Endodermal cell (in vitro differentiated cells): ENCODE results near the gene C1orf105. TPM values are rescaled to one million over a fixed set of nuclear protein-coding genes. Genes with fewer than 3 reads are reported as not detected.

ENCODE experiments used
- DNase-seq: peaks from one replicate; pipeline ENCODE4 v3.0.0-alpha.2; 2017
- H3K27ac ChIP-seq: 2 replicates; pipeline ENCODE4 v1.5.1; 2013; ENCODE audit warnings: mild to moderate bottlenecking, low read depth, low read length, moderate library complexity
- H3K27me3 ChIP-seq: 2 replicates; pipeline ENCODE4 v1.6.1; 2013; ENCODE audit warnings: mild to moderate bottlenecking, low read length, moderate library complexity; ENCODE audit not compliant: insufficient read depth, control insufficient read depth, poor library complexity, severe bottlenecking
- H3K36me3 ChIP-seq: 2 replicates; pipeline ENCODE4 v1.7.0; 2013; ENCODE audit warnings: mild to moderate bottlenecking, low read length, moderate library complexity; ENCODE audit not compliant: control insufficient read depth, insufficient read depth
- H3K4me1 ChIP-seq: one replicate; pipeline ENCODE4 v1.7.0; 2013; ENCODE audit warnings: low read length; ENCODE audit not compliant: control insufficient read depth, insufficient read depth
- H3K4me3 ChIP-seq: 2 replicates; pipeline ENCODE4 v1.5.1; 2013; ENCODE audit warnings: mild to moderate bottlenecking, low read length, moderate library complexity
- H3K9ac ChIP-seq: 2 replicates; pipeline ENCODE4 v1.6.1; 2013; ENCODE audit warnings: mild to moderate bottlenecking, low read length, moderate library complexity; ENCODE audit not compliant: poor library complexity, severe bottlenecking; ENCODE audit errors: extremely low read depth
- H3K9me3 ChIP-seq: 2 replicates; pipeline ENCODE4 v1.6.1; 2013; ENCODE audit warnings: mild to moderate bottlenecking, low read length, moderate library complexity; ENCODE audit not compliant: control insufficient read depth
- H3K27ac Mint-ChIP-seq: 2 replicates; pipeline ENCODE4 v1.8.0; 2020; ENCODE audit warnings: mixed read lengths
- H3K27me3 Mint-ChIP-seq: 2 replicates; pipeline ENCODE4 v1.8.0; 2021; ENCODE audit warnings: mild to moderate bottlenecking, mixed read lengths; ENCODE audit not compliant: insufficient read depth
- H3K36me3 Mint-ChIP-seq: 2 replicates; pipeline ENCODE4 v1.8.0; 2020; ENCODE audit warnings: low read depth, mixed read lengths
- H3K4me1 Mint-ChIP-seq: 2 replicates; pipeline ENCODE4 v1.8.0; 2020; ENCODE audit warnings: mixed read lengths
- H3K4me3 Mint-ChIP-seq: 2 replicates; pipeline ENCODE4 v1.8.0; 2020; ENCODE audit warnings: mild to moderate bottlenecking, moderate library complexity, mixed read lengths
- H3K9me3 Mint-ChIP-seq: 2 replicates; pipeline ENCODE4 v1.8.0; 2020; ENCODE audit warnings: mild to moderate bottlenecking, mixed read lengths
- WGBS, 2 experiments: methylation state at CpG; one replicate each; pipeline versions ENCODE4 v1.1.5 to v1.1.7; 2013; ENCODE audit warnings: missing lambda C conversion rate in 2 of 2, mixed read lengths in 1 of 2; ENCODE audit not compliant: insufficient coverage in 1 of 2, insufficient read length in 1 of 2; 5-methylcytosine and 5-hydroxymethylcytosine counted together
- total RNA-seq, 2 donors: library from RNA; stranded (reverse); fragmentation: NEBNext Ultra II Directional in 1 of 2; extraction: Animal tissue kit (Norgen Biotek cat#: 25700) in 1 of 2; gene quantifications; 2 replicates in 1 of 2; 3 replicates in 1 of 2; pipeline ENCODE4 v1.2.1, GENCODE V29; 2021
- TF ChIP-seq, protein P1 (sequence below): fragments of 200-600 bp; sonication (generic); conservative IDR thresholded peaks from 2 replicates; pipeline ENCODE4 v1.5.0; 2021; ENCODE audit warnings: antibody characterized with exemption, mild to moderate bottlenecking

The C1orf105 gene
- total RNA-seq, 2 donors from 2014 or later: not detected

DNA sequence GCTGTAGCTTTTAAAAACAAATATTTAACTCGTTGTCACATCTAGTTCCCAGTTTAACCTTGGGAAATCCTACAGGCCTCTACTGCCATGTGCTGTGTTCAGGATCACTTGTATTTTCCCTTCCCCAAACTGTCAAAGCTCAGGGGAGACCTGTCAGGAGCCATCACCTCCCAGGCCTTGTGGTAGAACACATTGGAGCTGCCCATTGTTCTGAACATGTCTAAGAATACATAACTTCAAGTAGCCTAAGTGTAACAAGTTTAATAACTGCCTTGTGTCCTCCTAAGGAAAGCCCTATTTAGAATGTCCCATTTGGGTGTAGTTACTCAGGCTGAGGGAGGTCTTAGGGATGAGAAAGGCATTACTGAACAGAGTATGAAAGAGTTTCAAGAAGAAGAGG is 52.0 kb downstream of the C1orf105 start:
- Histone ChIP-seq H3K4me3 (no peak overlapping the region), H3K27me3 (peaks cover 11% of the 10 kb centered on the region), H3K4me1 (no peaks in the 10 kb centered on the region), H3K9ac (no peak overlapping the region), H3K36me3 (no peaks in the 10 kb centered on the region), H3K27ac (no peak overlapping the region), H3K9me3 (no peaks in the 10 kb centered on the region)
- Mint-ChIP-seq H3K9me3 (no peaks in the 10 kb centered on the region), H3K36me3 (no peaks in the 10 kb centered on the region), H3K4me1 (peaks cover 21% of the 10 kb centered on the region), H3K27me3 (no peaks in the 10 kb centered on the region), H3K27ac (no peak overlapping the region), H3K4me3 (no peak overlapping the region)
- DNase-seq: no peak
- 93 to 100% methylated on average over 1 of the region's 1 CpG for WGBS, 2 experiments
- TF ChIP-seq, protein P1, sequence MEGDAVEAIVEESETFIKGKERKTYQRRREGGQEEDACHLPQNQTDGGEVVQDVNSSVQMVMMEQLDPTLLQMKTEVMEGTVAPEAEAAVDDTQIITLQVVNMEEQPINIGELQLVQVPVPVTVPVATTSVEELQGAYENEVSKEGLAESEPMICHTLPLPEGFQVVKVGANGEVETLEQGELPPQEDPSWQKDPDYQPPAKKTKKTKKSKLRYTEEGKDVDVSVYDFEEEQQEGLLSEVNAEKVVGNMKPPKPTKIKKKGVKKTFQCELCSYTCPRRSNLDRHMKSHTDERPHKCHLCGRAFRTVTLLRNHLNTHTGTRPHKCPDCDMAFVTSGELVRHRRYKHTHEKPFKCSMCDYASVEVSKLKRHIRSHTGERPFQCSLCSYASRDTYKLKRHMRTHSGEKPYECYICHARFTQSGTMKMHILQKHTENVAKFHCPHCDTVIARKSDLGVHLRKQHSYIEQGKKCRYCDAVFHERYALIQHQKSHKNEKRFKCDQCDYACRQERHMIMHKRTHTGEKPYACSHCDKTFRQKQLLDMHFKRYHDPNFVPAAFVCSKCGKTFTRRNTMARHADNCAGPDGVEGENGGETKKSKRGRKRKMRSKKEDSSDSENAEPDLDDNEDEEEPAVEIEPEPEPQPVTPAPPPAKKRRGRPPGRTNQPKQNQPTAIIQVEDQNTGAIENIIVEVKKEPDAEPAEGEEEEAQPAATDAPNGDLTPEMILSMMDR: no peak

DNA sequence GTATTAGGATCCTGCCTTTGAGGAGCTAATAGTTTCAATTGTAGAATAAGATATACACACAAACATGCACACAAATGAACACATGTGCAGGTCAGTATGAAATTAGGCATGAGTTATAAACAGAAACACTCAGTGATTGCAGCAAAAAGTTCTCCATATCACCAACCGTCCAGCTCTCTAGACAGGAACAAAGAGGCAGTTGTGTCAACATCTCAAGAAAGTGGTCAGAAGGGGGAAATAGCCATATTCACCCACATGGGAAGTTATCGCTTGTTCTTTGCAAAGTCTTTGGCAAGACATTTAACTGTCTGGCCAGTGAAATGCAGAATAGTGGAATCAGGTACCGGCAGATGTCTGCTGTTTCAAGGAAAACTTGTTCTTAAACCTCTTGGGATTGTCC is 52.8 kb downstream of the C1orf105 start:
- TF ChIP-seq, protein P1: no peak
- H3K9me3 Mint-ChIP-seq: no peaks in the 10 kb centered on the region
- H3K27me3 Mint-ChIP-seq: no peaks in the 10 kb centered on the region
- Histone ChIP-seq H3K27me3 (peaks cover 11% of the 10 kb centered on the region), H3K4me1 (no peaks in the 10 kb centered on the region), H3K27ac (no peak overlapping the region), H3K36me3 (no peaks in the 10 kb centered on the region), H3K9me3 (no peaks in the 10 kb centered on the region), H3K4me3 (no peak overlapping the region), H3K9ac (no peak overlapping the region)
- peaks cover 21% of the 10 kb centered on the region for H3K4me1 Mint-ChIP-seq
- H3K36me3 Mint-ChIP-seq: no peaks in the 10 kb centered on the region
- WGBS, 2 experiments: 93% methylated on average over 2 to 3 of the region's 3 CpGs
- H3K4me3 Mint-ChIP-seq: no peak overlapping the region
- no peak overlapping the region for H3K27ac Mint-ChIP-seq
- no peak for DNase-seq

DNA sequence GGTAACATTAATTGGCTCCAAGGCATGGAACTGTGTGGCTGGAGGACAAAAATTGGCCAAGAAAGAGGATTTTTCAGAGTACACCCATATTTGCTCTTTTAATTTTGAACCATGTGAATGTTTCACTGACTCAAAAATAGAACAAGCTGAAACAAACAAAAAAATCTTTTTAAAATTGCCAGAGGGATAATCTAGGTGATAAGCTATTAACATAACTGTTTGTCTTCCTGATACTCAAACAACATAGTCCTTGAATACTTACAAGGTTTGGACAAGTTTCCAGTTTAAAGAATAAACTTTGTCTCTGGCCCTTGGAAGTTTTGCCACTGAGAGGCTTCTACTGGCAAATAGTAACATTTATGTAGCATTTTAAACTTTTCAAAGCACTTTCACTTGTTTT is 53.4 kb downstream of the C1orf105 start:
- no peaks in the 10 kb centered on the region for H3K36me3 ChIP-seq
- no peaks in the 10 kb centered on the region for H3K27me3 Mint-ChIP-seq
- H3K4me3 ChIP-seq: no peak overlapping the region
- H3K27me3 ChIP-seq: peaks cover 10% of the 10 kb centered on the region
- no peaks in the 10 kb centered on the region for H3K9me3 ChIP-seq
- no peaks in the 10 kb centered on the region for H3K36me3 Mint-ChIP-seq
- no peaks in the 10 kb centered on the region for H3K9me3 Mint-ChIP-seq
- no peak for DNase-seq
- no peak overlapping the region for H3K27ac Mint-ChIP-seq
- no peaks in the 10 kb centered on the region for H3K4me1 ChIP-seq
- TF ChIP-seq, protein P1: no peak
- no peak overlapping the region for H3K4me3 Mint-ChIP-seq
- H3K4me1 Mint-ChIP-seq: peaks cover 25% of the 10 kb centered on the region
- H3K9ac ChIP-seq: no peak overlapping the region
- no peak overlapping the region for H3K27ac ChIP-seq
